ENCODE results near the gene POTEB.
"Not testable (repeated sequence)": the region's sequence is repeated elsewhere in the genome, so short reads cannot be mapped to it uniquely, and the experiment has no call there.

Gene POTEB

DNA sequence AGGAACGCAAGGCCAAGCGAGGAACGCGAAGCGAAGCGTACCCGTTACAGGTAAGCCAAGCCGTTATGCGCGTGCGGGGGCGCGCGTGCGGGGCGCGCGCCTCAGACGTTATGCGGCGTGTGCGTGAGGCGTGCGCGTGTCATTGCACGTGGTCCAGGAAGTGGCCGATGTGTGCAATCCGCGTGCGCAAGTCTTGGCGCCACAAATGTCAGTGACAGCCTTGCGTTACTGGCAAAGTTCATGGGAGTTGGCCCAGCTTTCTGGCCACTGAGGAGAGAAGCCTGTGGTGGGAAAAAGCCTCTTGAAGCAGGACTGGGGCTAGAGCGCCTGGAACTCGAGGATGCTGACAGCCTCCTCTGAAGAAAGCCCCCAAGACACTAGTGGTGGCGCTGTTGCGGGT, at the start of gene POTEB:
POTEB (minus strand) TSS at position 101 of the 400 bp plus-strand sequence. CDS start 489 bp downstream, outside the sequence.
- not testable (repeated sequence) for DNase-seq

DNA sequence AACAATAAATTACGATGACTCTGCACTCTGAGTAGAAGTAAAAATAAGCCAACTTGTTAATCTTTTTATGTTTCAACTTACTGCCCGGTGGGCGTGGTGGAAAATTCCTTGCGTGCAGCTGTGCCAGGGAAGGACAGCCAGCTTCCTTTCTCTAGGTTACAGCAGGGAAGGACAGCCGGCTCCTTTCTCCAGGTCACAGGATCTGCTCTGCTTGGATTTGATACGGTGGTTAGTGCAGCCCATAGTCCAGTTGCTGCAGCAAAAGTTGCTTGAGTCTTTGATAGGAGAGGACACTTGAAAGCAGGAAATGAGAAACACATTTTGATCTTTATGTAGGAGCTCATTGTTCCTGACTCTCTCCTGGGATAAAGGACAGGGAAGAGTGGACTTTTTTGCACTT, 13.4 kb upstream of the POTEB start:
- DNase-seq = not testable (repeated sequence)

DNA sequence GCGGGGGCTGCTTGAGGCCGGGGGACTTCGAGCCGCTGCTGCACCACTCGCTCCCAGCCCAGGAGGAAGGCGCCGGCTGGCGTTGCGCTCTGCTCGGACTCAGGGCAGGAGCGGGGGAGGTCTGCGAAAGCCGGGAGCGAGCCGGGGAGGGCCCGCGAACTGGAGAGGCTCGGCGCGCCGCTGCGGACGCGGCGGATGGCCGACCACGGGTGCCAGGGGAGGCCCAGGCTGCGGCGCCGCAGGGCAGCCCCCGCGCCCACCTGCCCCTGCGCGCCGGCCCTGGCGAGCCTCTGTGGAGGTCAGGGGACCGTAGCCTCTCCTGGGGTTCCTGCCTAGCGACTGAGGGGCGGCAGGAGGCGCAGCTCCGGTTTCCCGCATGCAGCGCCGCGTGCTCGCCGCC, 12.0 kb upstream of the POTEB start:
- DNase-seq = not testable (repeated sequence)

DNA sequence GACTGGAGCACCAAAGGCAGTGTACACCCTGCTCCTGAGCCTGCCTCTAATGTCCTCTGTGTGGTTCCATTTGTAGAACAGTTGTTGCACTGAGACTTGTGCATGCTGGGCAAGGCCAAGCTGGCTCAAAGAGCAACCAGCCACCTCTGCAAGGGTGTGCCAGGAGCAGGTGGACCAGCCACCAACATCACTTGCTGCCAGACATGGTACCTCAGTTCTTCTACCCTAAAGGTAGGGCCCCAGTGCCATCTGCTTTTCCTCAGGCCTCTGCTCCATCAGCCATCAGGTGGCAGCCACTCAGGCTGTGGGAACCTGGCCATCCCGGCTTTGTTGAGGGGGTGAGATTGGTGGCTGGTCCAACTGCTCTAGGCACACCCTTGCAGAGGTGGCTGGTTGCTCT, 38.7 kb downstream of the POTEB start:
- not testable (repeated sequence) for DNase-seq
